ENCODE measurements around the gene IGSF21. TPM values are rescaled to one million over a fixed set of nuclear protein-coding genes. Genes with fewer than 3 reads are reported as not detected.

The IGSF21 gene
- total RNA-seq, 1 experiment from 2014 or later: 30.5 TPM

- ChIA-PET POLR2A (no interaction called here), CTCF (interaction anchor here (1.4 to 2.9 kb wide), 2 partner anchors 18 to 50 kb away, joined by 3 to 13 read pairs; no protein-coding TSS in a partner anchor)
- peaks cover 12% of the 10 kb centered on the region for H3K4me1 Mint-ChIP-seq
- no peak for TF ChIP-seq ZNF423 (CRISPR knock-in tag; IDR thresholded peaks at IDR 0.05)
- TF ChIP-seq FOXP1 (CRISPR knock-in tag; IDR thresholded peaks at IDR 0.05; ENCODE audit: borderline replicate concordance): no peak
- TF ChIP-seq E2F1 (CRISPR knock-in tag; IDR thresholded peaks at IDR 0.05): no peak
- no peak for TF ChIP-seq E2F4 (CRISPR knock-in tag; IDR thresholded peaks at IDR 0.05; ENCODE audit: borderline replicate concordance, low read depth)
- no peak for TF ChIP-seq ATF2 (CRISPR knock-in tag; IDR thresholded peaks at IDR 0.05; ENCODE audit: borderline replicate concordance, low read depth)
- TF ChIP-seq ATF1 (CRISPR knock-in tag; IDR thresholded peaks at IDR 0.05): no peak
- TF ChIP-seq PREB (CRISPR knock-in tag; IDR thresholded peaks at IDR 0.05; ENCODE audit: borderline replicate concordance): no peak
- ATAC-seq: no peak
- DNase-seq (ENCODE audit: low spot score): no peak
- H3K27me3 Mint-ChIP-seq (ENCODE audit: low read depth): peaks cover 3% of the 10 kb centered on the region
- no peak overlapping the region for H3K4me3 Mint-ChIP-seq
- peaks cover 12% of the 10 kb centered on the region for H3K36me3 Mint-ChIP-seq
- H3K9me3 Mint-ChIP-seq: peaks cover 10% of the 10 kb centered on the region
- H3K27ac Mint-ChIP-seq: no peak overlapping the region
Observed at GRCh38 chr1:18253093-18253492, 145.5 kb downstream of the IGSF21 start.

- ATAC-seq (peak; percentile 96), DNase-seq (ENCODE audit: low spot score) (peak; percentile 93)
- Mint-ChIP-seq H3K4me3 (no peak overlapping the region), H3K36me3 (peaks cover 8% of the 10 kb centered on the region), H3K27ac (no peak overlapping the region), H3K9me3 (peaks cover 14% of the 10 kb centered on the region), H3K4me1 (peaks cover 9% of the 10 kb centered on the region), H3K27me3 (ENCODE audit: low read depth) (peaks cover 3% of the 10 kb centered on the region)
- POLR2A ChIA-PET: no interaction called here
- CTCF ChIA-PET: interaction anchor here (1.2 to 2.1 kb wide), 5 partner anchors 10 to 331 kb away, joined by 3 to 16 read pairs (median 3); no protein-coding TSS in a partner anchor
- TF ChIP-seq ZNF263 (CRISPR knock-in tag; IDR thresholded peaks at IDR 0.05; ENCODE audit: low read depth): no peak
- peak; percentile 56; the same call in 1 of the 2 replicates for TF ChIP-seq ESRRA (CRISPR knock-in tag; IDR thresholded peaks at IDR 0.05; ENCODE audit: borderline replicate concordance)
- no peak for TF ChIP-seq ZNF121 (CRISPR knock-in tag; IDR thresholded peaks at IDR 0.05)
- TF ChIP-seq NFATC4 (CRISPR knock-in tag; IDR thresholded peaks at IDR 0.05): no peak
- no peak for TF ChIP-seq NFE2L1 (CRISPR knock-in tag; IDR thresholded peaks at IDR 0.05)
- peak; percentile 83; the same call in 1 of the 2 replicates for TF ChIP-seq E2F1 (CRISPR knock-in tag; IDR thresholded peaks at IDR 0.05)
- no peak for TF ChIP-seq MAX (CRISPR knock-in tag; IDR thresholded peaks at IDR 0.05)
- TF ChIP-seq ARID4B (CRISPR knock-in tag; IDR thresholded peaks at IDR 0.05; ENCODE audit: borderline replicate concordance): peak; percentile 74; the same call in 1 of the 2 replicates
- peak; percentile 54; the same call in 1 of the 2 replicates for TF ChIP-seq ZBTB43 (CRISPR knock-in tag; IDR thresholded peaks at IDR 0.05)
- no peak for TF ChIP-seq ELF4 (CRISPR knock-in tag; IDR thresholded peaks at IDR 0.05; ENCODE audit: low read depth)
Observed at GRCh38 chr1:18256282-18257235, 149.0 kb downstream of the IGSF21 start.

All from WTC11 (cell line).